ENCODE data around the gene DPH1.

DNA sequence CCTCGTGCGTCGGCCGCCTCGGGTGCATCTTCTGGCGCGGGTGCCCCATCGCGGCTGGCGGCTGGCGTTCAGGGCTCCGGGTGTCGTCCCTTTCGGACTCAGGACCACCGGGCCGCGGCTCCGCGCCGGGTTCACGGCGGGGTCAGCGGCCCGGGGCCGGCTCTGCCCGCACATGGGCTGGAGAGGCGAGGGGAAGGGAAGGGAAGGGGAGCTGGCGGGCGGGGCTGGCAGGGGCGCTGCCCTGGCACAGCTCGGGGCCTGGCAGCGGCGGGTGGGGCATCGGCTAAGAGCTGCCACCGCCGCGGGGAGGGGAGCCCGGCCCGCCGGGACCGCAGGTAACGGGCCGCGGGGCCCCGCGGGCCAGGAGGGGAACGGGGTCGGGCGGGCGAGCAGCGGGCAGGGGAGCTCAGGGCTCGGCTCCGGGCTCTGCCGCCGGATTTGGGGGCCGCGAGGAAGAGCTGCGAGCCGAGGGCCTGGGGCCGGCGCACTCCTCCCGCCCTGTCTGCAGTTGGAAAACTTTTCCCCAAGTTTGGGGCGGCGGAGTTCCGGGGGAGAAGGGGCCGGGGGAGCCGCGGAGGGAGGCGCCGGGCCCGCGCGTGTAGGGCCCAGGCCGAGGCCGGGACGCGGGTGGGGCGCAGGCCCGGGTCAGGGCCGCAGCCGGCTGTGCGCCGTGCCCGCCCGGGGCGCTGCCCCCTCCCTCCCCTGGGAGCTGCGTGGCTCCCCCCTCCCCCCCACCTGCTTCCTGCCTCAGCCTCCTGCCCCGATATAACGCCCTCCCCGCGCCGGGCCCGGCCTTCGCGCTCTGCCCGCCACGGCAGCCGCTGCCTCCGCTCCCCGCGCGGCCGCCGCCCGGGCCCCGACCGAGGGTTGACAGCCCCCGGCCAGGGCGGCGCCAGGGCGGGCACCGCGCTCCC, 25.6 kb downstream of the DPH1 start:
- no peak for TF ChIP-seq YY1 (IDR thresholded peaks at IDR 0.05; ENCODE audit: insufficient read depth, insufficient read length)
- no peak for TF ChIP-seq ZNF274 (IDR thresholded peaks at IDR 0.05; ENCODE audit: low read depth, low read length)
